ENCODE results near the gene S100A1. TPM values are rescaled to one million over a fixed set of nuclear protein-coding genes. Genes with fewer than 3 reads are reported as not detected.
"Not testable (repeated sequence)": the region's sequence is repeated elsewhere in the genome, so short reads cannot be mapped to it uniquely, and the experiment has no call there.

S100A1 gene
- total RNA-seq, 1 donor from 2014 or later, result not detected

- H3K36me3 Mint-ChIP-seq, result peaks cover 30% of the 10 kb centered on the region
Measured at GRCh38 chr1:153670257-153670858, 42.1 kb downstream of the S100A1 start.

GRCh38 chr1:153670859-153671627 lies 42.8 kb downstream of the S100A1 start, which contains the start of gene ILF2:
Gene ILF2, minus strand, starts transcription at chr1:153670993. Its CDS starts 71 bp downstream, at chr1:153670922.
- Histone ChIP-seq H3K9me3 (ENCODE audit: low read depth) (no peaks in the 10 kb centered on the region), H3K27me3 (no peaks in the 10 kb centered on the region), H3K4me3 (peak within 1 kb of the TSS; percentile 82), H3K9ac (peak within 1 kb of the TSS; percentile 94), H3K36me3 (peaks cover 25% of the 10 kb centered on the region), H3K4me2 (peak within 1 kb of the TSS; percentile 91), H3K4me1 (peaks cover 11% of the 10 kb centered on the region), H3K27ac (no peak within 1 kb of the TSS), H3K79me2 (ENCODE audit: low read depth) (peaks cover 46% of the 10 kb centered on the region), H4K20me1 (ENCODE audit: low read depth) (peaks cover 19% of the 10 kb centered on the region), H2AFZ (replicated peaks) (peak within 1 kb of the TSS; percentile 85), H3F3A (ENCODE audit: low read depth) (peaks cover 40% of the 10 kb centered on the region)
- peak; percentile 98 for DNase-seq (ENCODE audit: low spot score)
- peaks cover 26% of the 10 kb centered on the region for H3K36me3 Mint-ChIP-seq
- peaks cover 19% of the 10 kb centered on the region for H3K4me1 Mint-ChIP-seq
- H3K27ac Mint-ChIP-seq, result peak within 1 kb of the TSS; percentile 94
- H3K27me3 Mint-ChIP-seq (ENCODE audit: insufficient read depth, low read depth), result no peaks in the 10 kb centered on the region
- no peak within 1 kb of the TSS for H3K4me3 Mint-ChIP-seq
- TF ChIP-seq EZH2 (IDR thresholded peaks at IDR 0.05), result no peak
- peak; percentile 43 for TF ChIP-seq CTCF (IDR thresholded peaks at IDR 0.05)
- TF ChIP-seq EZH2phosphoT487 (IDR thresholded peaks at IDR 0.05), result no peak
- no peaks in the 10 kb centered on the region for H3K9me3 Mint-ChIP-seq

More at GRCh38 chr1:153670257-153670858, 42.1 kb downstream of the S100A1 start:
- H3K27ac Mint-ChIP-seq, result peak overlapping the region; percentile 94
- H3K4me2 ChIP-seq, result peak overlapping the region; percentile 91
- no peak overlapping the region for H2AFZ ChIP-seq (replicated peaks)
- peaks cover 19% of the 10 kb centered on the region for H4K20me1 ChIP-seq (ENCODE audit: low read depth)
- peak overlapping the region; percentile 94 for H3K9ac ChIP-seq
- H3K27me3 ChIP-seq, result no peaks in the 10 kb centered on the region
- H3K4me3 Mint-ChIP-seq, result no peak overlapping the region
- H3K4me1 Mint-ChIP-seq, result peaks cover 19% of the 10 kb centered on the region
- no peaks in the 10 kb centered on the region for H3K9me3 ChIP-seq (ENCODE audit: low read depth)
- peak; percentile 20 for DNase-seq (ENCODE audit: low spot score)
- peak overlapping the region; percentile 82 for H3K4me3 ChIP-seq
- H3K27me3 Mint-ChIP-seq (ENCODE audit: insufficient read depth, low read depth), result no peaks in the 10 kb centered on the region
- peaks cover 47% of the 10 kb centered on the region for H3F3A ChIP-seq (ENCODE audit: low read depth)
- H3K27ac ChIP-seq, result no peak overlapping the region
- peaks cover 46% of the 10 kb centered on the region for H3K79me2 ChIP-seq (ENCODE audit: low read depth)
- H3K36me3 ChIP-seq, result peaks cover 26% of the 10 kb centered on the region
- peaks cover 11% of the 10 kb centered on the region for H3K4me1 ChIP-seq
- no peak for TF ChIP-seq EZH2phosphoT487 (IDR thresholded peaks at IDR 0.05)
- no peak for TF ChIP-seq EZH2 (IDR thresholded peaks at IDR 0.05)
- TF ChIP-seq CTCF (IDR thresholded peaks at IDR 0.05), result no peak
- no peaks in the 10 kb centered on the region for H3K9me3 Mint-ChIP-seq

GRCh38 chr1:153671628-153672353 lies 43.6 kb downstream of the S100A1 start:
- not testable (repeated sequence) for H3K27me3 Mint-ChIP-seq (ENCODE audit: insufficient read depth, low read depth); H3K27ac ChIP-seq; H3K9me3 Mint-ChIP-seq; H3K9me3 ChIP-seq (ENCODE audit: low read depth); H3K4me3 Mint-ChIP-seq; H3K27me3 ChIP-seq
- Histone ChIP-seq H3K36me3 (peaks cover 22% of the 10 kb centered on the region), H4K20me1 (ENCODE audit: low read depth) (peaks cover 19% of the 10 kb centered on the region), H3K4me2 (peak overlapping the region; percentile 63), H3F3A (ENCODE audit: low read depth) (peaks cover 33% of the 10 kb centered on the region), H2AFZ (replicated peaks) (peak overlapping the region; percentile 85), H3K4me1 (peaks cover 11% of the 10 kb centered on the region), H3K4me3 (peak overlapping the region; percentile 74), H3K9ac (peak overlapping the region; percentile 1), H3K79me2 (ENCODE audit: low read depth) (peaks cover 40% of the 10 kb centered on the region)
- peak overlapping the region; percentile 9 for H3K27ac Mint-ChIP-seq
- peaks cover 19% of the 10 kb centered on the region for H3K4me1 Mint-ChIP-seq
- peak; percentile 29 for TF ChIP-seq CTCF (IDR thresholded peaks at IDR 0.05)
- peaks cover 26% of the 10 kb centered on the region for H3K36me3 Mint-ChIP-seq
- peak; percentile 32 for DNase-seq (ENCODE audit: low spot score)
